NCI-H82 treated with DMSO at 0.1 percent for 48 hours (cell line): ENCODE data around the gene UBA6.
"Not testable (repeated sequence)": the region's sequence is repeated elsewhere in the genome, so short reads cannot be mapped to it uniquely, and the experiment has no call there.

Source experiments
- DNase-seq: peaks from one replicate; lab custom pipeline; 2025; ENCODE audit not compliant: unreplicated experiment; lab: John Stamatoyannopoulos, UW

The UBA6 gene

DNA sequence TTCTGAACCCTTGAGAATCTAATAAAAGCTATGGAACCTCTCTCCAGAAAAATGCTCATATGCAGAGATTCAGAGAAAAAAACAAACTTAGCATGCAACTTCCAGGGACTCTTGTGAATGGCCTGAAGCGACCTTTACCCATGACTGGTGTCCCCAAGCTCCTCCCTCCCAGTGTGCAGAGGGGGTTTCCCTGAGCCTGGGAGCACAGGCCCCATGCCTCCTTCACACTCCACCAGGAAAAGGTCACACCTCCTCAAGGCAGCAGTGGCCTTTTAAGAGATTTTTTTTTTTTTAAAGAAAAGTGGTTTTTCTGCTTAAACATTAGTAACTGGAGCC is 13.3 kb upstream of the UBA6 start:
- no peak for DNase-seq

DNA sequence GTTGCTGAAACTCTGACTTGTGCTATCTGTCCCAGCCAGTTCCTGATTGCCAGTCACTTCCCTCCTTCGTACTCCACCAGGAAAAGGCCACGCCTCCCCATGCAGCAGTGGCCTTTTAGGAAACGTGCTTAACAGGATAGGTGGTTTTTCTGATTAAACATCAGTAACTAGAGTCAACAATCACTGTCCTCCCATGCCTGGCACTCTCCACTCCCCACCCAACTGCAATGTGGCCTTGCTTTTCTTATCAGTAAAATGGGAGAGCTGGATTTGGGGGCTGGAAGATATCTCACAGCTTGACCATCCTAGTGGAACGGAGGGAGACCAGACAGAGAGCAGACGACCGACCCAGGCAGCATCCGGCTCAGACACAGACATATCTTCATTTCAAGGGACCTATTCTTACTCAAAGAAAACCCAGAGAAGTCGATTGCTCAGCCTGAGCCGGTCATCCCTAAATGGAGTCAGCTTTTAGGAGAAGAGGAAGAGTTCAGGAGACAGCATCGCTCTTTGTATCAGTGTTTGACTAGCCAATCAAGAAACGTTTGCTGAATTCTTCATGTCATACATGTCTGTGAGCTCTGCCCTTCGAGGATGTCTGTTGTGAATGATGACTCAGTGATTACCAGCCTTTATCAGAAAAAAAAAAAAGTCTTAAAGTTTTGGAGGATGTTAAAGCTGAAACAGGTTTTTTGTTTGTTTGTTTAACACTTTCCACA is 12.7 kb upstream of the UBA6 start:
- DNase-seq: no peak

DNA sequence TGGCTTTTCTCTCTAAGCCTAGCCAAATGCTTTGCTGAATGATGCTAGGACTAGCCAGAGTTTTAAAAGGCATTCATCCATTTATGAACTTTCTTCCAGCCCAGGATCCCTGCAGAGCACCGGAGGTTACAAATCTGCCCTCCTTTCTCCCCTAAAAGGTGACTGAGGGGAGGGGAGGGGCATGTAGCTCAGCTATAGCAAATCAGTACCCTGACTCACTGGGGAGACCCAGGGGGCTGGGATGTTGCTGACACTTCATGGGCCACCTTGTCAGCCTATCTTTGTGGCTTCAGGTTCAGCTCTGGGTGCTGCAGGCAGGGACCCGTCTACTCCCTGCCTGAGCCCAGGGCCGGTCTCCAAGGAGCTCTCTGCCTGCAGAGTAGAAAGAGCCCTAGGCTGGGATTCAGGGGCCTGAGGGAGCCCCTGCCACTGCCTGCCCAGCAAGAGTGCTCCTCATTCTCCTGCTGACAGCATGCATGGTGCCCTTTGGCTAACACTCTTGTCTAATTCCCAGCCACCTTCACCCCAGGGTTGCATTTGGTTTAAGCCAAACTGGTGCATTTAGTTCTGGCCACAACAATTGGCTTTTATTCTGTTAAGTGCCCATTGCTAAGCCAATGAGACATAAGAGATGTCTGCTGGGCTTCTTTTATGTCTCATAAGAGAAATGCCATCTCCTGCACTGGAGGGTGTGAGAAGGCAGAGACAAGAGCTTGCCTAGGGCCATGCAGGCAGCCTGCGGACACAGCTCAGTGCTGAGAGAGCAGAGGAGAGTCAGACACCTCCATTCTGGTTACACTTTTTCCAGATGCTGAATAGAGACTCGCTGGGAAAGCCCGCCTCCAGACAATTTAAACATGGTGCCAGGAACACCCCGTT is 11.9 kb upstream of the UBA6 start:
- no peak for DNase-seq

DNA sequence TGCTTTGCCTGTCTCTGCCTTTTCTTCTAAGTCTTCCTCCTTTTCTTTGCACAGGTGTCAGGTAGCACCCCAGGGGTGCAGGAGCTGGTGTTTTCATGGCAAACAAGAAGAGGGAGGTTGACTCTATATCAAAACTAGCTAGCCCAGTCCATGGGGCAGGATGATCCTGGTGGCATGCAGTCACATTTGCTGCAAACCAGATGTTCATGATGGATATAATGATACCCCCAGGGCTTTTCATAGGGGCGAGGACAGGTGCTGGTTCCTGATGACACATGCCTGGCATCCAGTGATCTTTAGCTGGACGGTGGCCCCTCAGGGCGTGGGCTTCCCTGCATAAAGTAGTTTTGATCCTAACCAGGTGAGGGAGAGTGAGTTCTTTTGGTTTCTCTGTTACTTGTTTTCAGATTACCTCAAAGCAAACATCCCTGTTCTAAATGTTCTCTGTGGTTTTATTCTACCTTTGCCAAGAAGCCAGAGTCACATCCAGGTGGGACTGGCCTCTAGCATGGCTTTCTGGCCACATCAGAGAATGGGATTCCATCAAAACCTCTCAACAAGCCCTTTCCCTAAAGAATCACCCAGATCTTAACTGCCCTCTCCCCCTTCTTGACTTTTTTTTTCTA is 11.2 kb upstream of the UBA6 start:
- no peak for DNase-seq

DNA sequence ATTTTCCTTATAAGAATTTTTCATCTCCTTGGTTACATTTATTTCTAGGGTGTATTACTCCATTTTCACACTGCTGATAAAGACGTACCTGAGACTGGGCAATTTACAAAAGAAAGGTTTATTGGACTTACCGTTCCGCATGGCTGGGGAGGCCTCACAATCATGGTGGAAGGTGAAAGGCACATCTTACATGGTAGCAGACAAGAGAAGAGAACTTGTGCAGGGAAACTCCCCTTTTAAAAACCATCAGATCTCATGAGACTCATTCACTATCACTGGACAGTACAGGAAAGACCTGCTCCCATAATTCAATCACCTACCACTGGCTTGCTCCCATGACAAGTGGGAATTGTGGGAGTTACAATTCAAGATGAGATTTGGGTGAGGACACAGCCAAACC is 5.7 kb upstream of the UBA6 start:
- DNase-seq: not testable (repeated sequence)

DNA sequence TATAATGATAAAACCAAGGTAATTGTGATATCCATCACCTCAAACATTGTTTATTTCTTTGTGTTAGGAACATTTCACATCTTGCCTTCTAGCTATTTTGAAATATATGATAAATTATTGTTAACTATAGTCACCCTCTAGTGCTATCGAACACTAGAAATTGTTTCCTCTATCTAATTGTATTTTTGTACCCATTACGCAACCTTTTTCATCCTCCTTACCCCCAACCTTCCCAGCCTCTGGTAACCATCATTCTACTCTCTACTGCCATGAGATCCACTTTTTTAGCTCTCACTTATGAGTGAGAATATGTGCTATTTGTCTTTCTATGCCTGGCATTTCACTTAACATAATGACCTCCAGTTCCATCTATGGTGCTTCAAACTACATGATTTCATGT is 3.9 kb upstream of the UBA6 start:
- no peak for DNase-seq

DNA sequence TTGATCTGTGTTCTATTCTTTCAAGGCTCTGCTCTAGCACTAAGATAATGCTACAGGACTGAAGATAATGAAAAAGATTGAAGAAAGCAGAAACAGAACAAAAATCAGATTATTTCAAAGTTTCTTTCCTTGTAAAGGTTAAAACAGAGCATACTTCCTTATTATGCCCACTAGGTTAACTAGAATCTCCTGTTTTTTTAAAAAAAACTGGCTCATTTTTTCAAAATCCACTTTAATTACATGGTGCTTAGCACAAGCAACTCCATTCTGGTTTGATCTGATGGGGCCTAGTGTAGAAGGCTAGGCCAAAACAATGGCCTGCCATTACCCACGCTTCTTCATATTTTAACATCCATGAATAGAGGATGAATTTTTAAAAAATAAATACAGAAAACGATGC is 1.2 kb upstream of the UBA6 start:
- DNase-seq: no peak

DNA sequence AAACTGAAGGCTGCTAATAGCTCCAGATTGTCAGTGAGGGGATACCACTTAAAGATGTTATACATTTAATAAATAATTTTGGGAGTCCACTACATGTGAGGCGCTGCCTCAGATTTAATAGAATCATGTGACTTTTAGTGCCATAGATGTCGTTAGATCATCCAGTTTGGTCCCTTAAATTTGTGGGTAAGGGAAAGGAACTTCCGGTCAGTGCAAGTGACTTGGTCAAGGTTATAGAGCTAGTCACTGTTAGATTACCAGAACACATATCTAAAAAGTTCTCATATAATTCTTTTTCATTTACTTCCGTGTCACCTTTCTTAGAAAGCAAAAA is 529 bp upstream of the UBA6 start:
- no peak for DNase-seq

DNA sequence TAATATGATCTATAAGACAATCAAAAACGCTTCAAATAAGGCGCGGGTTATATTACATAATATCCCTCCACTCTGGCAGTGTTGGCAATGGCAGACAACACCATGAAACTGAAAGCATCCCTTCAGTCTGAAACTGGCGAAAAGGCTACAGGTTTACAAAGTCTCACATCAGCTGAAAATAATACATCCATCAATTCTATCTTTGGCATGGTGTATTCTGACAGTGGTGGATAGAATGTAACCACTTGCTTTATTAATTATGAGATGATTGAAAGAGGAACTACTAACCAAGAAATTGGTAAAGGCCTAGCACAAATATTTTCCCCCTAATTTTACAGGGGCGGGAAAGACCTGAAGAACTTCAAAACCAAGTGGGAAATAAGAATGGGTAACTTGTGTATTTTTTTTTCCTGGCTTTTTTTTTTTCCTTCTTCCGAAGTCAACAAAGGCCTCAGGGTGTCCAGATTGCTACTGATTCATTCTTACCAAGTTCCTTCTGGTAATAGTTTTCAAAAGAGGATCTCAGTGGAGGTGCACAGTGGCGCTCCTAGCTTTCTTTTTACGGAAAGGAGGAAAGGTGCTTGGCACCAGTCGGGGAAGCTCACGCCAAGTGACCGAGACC is 728 bp downstream of the UBA6 start:
- DNase-seq: no peak

DNA sequence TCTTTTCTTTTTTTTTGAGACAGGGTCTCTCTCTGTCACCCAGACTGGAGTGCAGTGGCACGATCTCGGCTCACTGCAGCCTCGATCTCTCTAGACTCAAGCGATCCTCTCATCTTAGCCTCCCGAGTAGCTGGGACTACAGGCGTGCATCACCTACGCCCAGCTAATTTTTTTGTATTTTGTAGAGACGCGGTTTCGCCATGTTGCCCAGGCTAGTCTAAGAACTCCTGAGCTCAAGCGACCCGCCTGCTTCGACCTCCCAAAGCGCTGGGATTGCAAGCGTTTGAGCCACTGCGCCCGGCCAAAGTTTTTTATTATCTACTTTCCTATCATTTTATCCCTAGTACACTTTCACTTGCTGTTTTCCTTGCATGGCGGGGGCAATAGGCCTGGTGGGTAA is 1.4 kb downstream of the UBA6 start:
- DNase-seq: no peak

DNA sequence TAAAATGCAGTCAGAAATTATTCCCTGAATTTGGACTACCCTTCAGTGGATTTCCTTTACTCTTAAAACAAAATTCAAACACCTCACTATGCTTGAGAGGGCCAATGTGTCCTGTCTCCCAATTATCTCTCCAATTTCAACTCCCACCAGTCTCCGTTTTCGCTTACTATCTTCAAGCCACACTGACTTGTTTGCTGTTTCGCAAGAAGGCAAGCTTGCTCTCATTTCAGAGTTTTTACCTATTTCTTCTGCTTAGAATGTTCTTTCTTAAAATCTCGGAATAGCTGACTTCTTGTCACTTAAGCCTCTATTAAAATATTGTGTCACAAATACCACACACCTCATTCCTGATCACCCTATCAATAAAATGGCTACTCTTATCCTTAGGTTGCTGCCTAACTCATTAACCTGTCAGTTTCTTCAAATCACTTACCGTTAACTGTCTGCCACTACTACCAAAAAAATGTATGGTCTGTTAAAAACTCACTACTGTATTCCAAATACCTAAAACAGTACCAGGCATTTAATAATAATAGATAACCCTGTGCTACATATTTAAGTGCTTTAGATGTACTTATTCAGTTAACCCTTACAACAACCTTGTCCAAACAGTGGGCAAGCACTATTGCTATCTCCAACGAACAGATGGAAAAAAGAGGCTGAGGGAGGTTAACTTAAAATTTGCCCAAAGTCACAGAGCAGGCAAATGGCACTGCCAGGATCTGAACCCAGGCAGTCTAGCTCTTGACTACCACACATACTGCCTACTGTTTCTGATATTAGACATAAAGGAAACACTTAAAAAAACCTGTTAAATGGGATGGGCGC is 2.9 kb downstream of the UBA6 start:
- no peak for DNase-seq

DNA sequence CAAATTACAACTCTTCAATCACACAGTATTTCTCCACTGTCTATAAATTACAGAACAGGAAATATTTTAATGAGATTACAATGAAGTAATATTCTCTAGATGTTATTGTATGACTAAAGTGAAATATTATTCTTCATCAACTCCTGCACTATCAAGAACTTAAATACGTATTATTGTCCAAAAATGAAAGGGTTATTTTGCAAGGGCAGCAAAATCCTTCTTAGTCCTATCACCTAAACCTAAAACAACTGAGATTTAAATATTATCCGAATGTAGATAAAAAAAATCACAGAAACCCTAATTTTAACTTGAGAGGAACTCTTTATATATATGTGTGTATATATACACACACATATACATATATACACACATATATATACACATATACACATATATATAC is 4.9 kb downstream of the UBA6 start:
- DNase-seq: no peak

DNA sequence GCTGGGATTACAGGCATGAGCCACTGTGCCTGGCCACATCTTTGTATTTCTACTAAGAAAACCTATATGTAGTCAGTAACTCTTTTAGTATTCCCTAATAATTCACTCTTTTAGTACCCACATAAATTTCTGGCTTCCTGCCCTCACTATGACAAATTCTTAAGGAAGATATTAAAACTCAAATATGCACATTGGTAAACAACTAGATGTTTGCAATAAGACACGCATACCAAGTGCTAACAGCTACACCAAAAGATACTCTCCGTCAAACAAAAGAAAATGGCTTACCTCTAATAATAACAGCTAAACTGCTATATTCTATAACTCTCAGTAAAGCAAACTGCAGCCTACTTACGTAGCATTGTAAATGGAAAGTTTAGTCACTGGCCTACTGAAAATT is 6.3 kb downstream of the UBA6 start:
- DNase-seq: no peak

DNA sequence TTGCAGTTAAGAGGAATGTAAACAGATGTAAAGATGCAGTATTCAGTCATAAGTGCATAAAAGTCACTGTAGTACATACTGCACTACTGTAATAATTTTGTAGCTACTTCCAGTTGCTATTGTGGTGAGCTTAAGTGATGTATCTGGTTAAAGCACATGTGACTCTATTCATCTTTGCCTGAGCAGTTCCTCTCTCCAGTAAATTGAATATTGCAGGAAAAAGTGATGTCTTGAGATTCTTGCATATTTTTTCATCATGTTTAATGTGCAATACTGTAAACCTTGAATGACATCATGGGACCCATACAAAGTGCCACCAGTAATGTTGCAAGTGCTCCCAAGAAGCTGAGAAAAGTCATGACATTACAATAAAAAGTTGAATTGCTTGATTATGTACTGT is 9.6 kb downstream of the UBA6 start:
- DNase-seq: no peak

DNA sequence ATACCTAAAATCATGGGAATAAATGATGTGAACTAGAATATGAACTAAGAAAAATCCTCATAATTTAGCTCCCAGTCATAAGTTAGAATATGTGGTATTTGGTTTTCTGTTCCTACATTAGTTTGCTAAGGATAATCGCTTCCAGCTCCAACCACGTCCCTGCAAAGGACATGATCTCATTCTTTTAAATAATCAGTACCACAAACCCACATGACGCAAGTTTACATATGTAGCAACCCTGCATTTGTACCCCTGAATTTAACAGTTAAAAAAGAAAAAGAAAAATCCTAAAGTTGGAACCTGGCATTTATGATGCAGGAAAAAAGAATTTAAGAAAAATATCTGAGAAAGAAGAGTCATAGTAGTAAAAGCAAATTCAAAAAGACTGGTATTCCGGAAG is 13.3 kb downstream of the UBA6 start:
- no peak for DNase-seq

DNA sequence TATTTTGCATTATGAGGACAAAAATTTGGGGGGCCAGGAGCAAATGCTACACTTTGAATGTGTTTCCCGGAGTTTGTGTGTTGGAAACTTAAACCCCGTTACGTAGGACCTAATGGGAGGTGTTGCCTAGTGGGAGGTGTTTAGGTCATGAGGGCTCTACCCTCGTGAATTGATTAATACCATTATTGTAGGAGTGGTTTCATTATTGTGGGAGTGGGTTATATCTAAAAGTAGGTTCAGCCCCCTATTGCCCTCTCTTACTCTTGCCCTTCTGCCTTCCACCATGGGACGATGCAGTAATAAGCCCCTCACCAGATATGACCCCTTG is 15.5 kb downstream of the UBA6 start:
- no peak for DNase-seq

DNA sequence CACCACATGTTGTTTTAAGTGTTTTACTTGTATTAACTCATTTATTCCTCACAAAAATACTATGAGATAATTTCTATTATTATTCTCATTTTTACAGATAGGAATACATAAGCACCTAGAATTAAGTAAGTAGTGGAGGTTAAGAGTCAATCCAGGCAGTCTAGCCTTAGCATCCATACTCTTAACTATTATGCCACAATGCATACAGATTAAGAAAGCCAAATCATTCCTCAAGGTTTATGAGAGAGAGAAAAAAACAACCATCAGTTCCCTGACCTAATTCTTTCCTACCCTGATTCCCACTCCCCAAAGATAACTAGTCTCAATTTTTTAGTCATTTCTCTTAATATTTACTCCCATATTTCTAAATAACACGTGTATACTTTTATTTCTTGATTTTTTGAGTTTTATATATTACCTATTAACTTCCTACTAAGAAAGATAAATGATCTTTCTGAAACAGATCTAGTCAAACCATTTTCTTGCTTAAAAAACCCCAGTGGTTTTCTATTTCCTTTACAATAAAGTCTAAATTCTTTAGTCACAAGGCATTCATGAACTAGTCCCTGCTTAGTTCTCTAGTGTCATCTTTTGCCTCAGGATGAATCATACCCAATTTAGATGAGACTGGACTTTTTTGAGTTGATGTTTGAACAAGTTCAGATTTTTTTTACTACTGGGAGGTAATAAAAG is 16.0 kb downstream of the UBA6 start:
- no peak for DNase-seq

DNA sequence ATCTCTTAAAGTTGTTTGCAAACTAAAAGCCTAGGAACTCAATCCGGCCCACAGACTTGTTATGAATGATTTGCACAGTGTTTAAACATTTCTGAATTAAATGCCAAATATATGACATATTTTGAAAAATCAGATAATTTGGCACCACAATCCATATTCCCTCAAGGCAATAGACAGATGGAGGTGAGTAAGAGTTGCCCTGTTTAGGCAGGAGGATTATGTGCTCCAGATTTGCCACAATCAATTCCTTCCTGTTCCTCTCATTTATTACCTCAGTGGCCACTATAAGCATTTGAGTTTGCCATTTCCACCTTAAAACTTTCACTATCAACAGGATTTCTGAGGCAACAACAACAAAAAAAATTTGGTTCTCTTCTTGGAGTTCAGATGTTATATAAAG is 18.7 kb downstream of the UBA6 start:
- no peak for DNase-seq

DNA sequence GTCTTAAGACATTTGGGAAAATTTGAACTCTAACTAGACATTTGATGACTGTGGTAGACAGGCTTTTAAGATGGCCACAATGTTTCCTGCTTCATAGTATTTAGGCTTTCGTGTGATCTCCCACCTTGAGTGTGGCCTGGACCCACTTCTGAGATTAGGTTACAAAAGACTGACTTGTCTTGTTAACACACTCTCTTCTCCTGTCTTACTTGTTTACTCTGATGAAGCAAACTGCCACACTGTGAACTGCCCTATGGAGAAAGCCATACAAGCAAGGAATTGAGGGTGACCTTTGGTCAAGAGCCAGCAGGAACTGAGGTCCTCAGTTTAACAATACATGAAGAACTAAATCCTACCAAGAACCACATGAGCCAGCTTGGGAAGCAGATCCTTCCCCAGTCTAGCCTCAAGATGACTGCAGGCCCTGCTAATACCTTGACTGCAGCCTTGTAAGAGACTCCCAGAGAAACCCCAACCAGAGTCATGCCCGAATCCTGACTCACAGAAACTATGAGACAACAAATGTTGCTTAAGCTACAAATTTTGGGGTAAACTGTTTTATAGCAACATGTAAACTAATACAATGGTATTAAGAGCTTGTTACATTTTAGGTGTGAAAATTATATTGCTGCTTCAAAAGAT is 20.3 kb downstream of the UBA6 start:
- no peak for DNase-seq

DNA sequence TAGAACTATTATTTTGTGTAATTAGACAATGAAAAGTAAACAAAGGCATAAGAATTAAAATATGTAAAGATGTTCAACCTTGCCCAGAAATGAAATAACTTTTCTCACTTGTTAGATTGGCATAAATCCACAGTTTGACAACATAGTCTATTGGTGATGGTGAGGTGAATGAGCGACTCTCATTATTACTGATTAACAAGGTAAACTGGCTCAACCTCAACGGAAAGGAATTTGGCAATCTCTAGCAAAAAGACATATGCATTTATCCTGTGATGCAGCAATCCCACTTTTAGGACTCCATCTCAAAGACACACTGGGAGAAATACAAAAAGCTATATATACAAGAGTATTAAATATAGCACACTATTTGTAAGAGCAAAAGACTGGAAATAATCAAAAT is 22.3 kb downstream of the UBA6 start:
- no peak for DNase-seq
